ENCODE data around the gene HYAL3.
"Not testable (repeated sequence)": the region's sequence is repeated elsewhere in the genome, so short reads cannot be mapped to it uniquely, and the experiment has no call there.

The HYAL3 gene

DNA sequence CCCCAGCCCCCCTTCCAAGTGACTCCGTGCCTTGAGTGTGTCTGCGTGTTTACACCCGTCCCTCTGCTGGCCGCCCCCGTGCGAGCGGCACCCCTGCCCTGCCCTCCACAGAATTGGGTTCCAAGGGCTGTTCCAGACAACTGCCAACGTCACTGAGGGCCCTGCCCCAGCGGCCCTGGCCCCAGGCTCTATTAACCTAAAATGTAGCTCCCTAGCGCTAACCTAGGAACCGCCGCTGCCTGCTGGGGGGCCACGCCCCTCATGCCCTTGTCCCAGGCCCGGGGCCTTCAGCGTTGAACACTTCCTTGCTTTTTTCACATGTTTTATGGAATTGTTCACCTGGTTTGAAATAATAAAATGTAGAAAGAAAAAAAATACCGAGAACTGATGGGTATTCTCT, 40.2 kb downstream of the HYAL3 start:
- H3K36me3 Mint-ChIP-seq (ENCODE audit: low read depth), result peaks cover 54% of the 10 kb centered on the region
- no peaks in the 10 kb centered on the region for H3K9me3 Mint-ChIP-seq
- no peak overlapping the region for H3K27ac Mint-ChIP-seq
- no peaks in the 10 kb centered on the region for H3K27me3 Mint-ChIP-seq
- no peak overlapping the region for H3K4me3 Mint-ChIP-seq
- H3K4me1 Mint-ChIP-seq (ENCODE audit: low read depth), result peaks cover 8% of the 10 kb centered on the region
- DNase-seq, result no peak

DNA sequence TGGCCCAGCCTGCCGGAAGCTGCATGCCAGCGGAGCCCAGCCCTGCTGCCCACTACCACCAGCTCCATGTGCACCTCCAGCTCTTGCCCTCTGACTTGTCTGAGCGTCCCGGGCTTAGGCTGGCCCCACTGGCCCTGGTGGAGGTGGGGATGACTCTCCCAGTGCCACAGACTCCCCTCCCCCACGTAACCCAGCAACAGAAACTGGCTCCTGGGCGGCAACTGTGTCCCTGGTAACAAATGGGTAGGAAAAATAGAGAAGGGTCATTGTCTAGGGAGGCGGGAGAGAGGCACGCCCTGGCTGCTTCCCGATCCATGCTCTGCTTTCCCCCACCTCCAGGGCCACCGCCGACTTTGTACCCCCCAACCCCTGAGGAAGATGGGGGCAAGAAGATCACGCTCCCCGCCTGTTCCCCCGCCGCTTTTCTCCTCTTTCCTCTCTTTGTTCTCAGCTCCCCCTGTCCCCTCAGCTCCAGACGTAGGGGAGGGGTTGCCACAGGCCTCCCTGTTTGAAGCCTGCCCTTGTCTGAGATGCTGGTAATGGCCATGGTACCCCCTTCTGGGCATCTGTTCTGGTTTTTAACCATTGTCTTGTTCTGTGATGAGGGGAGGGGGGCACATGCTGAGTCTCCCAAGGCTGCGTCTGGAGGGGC, 41.0 kb downstream of the HYAL3 start:
- Mint-ChIP-seq H3K4me3 (no peak overlapping the region), H3K27ac (peak overlapping the region; percentile 22), H3K4me1 (ENCODE audit: low read depth) (peaks cover 8% of the 10 kb centered on the region), H3K27me3 (no peaks in the 10 kb centered on the region), H3K9me3 (no peaks in the 10 kb centered on the region), H3K36me3 (ENCODE audit: low read depth) (peaks cover 62% of the 10 kb centered on the region)
- no peak for DNase-seq

GRCh38 chr3:50256978-50257890, 42.0 kb downstream of the HYAL3 start:
- Mint-ChIP-seq H3K27ac (no peak overlapping the region), H3K9me3 (no peaks in the 10 kb centered on the region), H3K36me3 (ENCODE audit: low read depth) (peaks cover 71% of the 10 kb centered on the region), H3K4me1 (ENCODE audit: low read depth) (peaks cover 8% of the 10 kb centered on the region), H3K4me3 (no peak overlapping the region), H3K27me3 (no peaks in the 10 kb centered on the region)
- DNase-seq, result peak; percentile 65

- Mint-ChIP-seq H3K36me3 (ENCODE audit: low read depth) (peaks cover 86% of the 10 kb centered on the region), H3K4me3 (no peak overlapping the region), H3K9me3 (no peaks in the 10 kb centered on the region), H3K4me1 (ENCODE audit: low read depth) (peaks cover 22% of the 10 kb centered on the region), H3K27me3 (no peaks in the 10 kb centered on the region), H3K27ac (peak overlapping the region; percentile 44)
- no peak for DNase-seq
These were observed 44.0 kb downstream of the HYAL3 start for GRCh38 chr3:50255251-50255615.

GRCh38 chr3:50254577-50255250, 44.5 kb downstream of the HYAL3 start:
- Mint-ChIP-seq H3K9me3 (no peaks in the 10 kb centered on the region), H3K27me3 (no peaks in the 10 kb centered on the region), H3K4me3 (no peak overlapping the region), H3K4me1 (ENCODE audit: low read depth) (peaks cover 25% of the 10 kb centered on the region), H3K36me3 (ENCODE audit: low read depth) (peaks cover 91% of the 10 kb centered on the region), H3K27ac (peak overlapping the region; percentile 78)
- no peak for DNase-seq

- H3K9me3 Mint-ChIP-seq, result no peaks in the 10 kb centered on the region
- H3K27ac Mint-ChIP-seq, result peak overlapping the region; percentile 98
- peaks cover 52% of the 10 kb centered on the region for H3K4me1 Mint-ChIP-seq (ENCODE audit: low read depth)
- H3K4me3 Mint-ChIP-seq, result no peak overlapping the region
- DNase-seq, result peak; percentile 69
- peaks cover 69% of the 10 kb centered on the region for H3K36me3 Mint-ChIP-seq (ENCODE audit: low read depth)
- no peaks in the 10 kb centered on the region for H3K27me3 Mint-ChIP-seq
These were observed 48.0 kb downstream of the HYAL3 start for GRCh38 chr3:50251220-50251619.

DNA sequence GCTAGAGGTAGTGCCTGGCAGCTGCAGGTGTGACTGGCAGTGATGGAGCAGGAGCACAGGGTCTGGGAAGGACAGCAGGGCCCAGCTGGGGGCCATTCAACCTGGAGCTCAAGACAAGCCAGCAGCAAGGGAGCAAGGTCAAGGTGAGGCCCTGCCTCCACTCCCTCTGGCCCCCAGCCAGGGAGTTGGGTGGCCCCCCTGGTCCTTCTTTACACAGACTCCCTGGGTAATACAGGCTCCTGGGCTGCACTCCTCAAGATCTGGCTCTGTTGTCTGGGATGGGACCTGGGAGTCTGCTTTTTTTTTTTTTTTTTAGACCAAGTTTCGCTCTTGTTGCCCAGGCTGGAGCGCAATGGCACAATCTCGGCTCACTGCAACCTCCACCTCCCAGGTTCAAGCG, 48.7 kb downstream of the HYAL3 start:
- H3K9me3 Mint-ChIP-seq, result no peaks in the 10 kb centered on the region
- H3K27me3 Mint-ChIP-seq, result no peaks in the 10 kb centered on the region
- peak overlapping the region; percentile 98 for H3K27ac Mint-ChIP-seq
- H3K36me3 Mint-ChIP-seq (ENCODE audit: low read depth), result peaks cover 65% of the 10 kb centered on the region
- no peak for DNase-seq
- H3K4me3 Mint-ChIP-seq, result no peak overlapping the region
- H3K4me1 Mint-ChIP-seq (ENCODE audit: low read depth), result peaks cover 57% of the 10 kb centered on the region

- no peak overlapping the region for H3K4me3 Mint-ChIP-seq
- no peak for DNase-seq
- H3K27ac Mint-ChIP-seq, result peak overlapping the region; percentile 98
- H3K9me3 Mint-ChIP-seq, result no peaks in the 10 kb centered on the region
- peaks cover 67% of the 10 kb centered on the region for H3K4me1 Mint-ChIP-seq (ENCODE audit: low read depth)
- H3K36me3 Mint-ChIP-seq (ENCODE audit: low read depth), result peaks cover 61% of the 10 kb centered on the region
- H3K27me3 Mint-ChIP-seq, result no peaks in the 10 kb centered on the region
These were observed 49.7 kb downstream of the HYAL3 start for GRCh38 chr3:50249457-50249856.

DNA sequence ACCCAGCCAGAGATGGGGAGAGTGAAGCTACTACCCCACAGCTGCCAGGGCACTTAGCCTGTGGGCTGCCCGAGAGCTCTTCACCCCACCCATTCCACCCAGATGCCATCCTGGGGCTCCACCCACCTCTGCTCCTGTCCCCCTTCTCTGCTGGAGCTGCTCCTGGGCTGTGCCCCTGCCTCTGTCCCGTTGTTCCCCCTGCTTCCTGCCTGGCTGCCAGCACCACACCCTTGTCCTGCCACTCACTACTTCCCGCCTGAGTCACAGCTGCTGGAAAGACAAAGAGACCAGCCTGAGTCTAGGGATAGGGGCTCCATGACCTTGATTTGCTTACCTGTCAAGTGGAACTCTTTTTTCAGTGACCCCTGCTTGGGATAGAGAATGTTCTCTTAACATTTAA, 50.8 kb downstream of the HYAL3 start:
- H3K4me1 Mint-ChIP-seq (ENCODE audit: low read depth), result peaks cover 75% of the 10 kb centered on the region
- no peaks in the 10 kb centered on the region for H3K9me3 Mint-ChIP-seq
- no peak overlapping the region for H3K4me3 Mint-ChIP-seq
- H3K27ac Mint-ChIP-seq, result peak overlapping the region; percentile 98
- H3K36me3 Mint-ChIP-seq (ENCODE audit: low read depth), result peaks cover 60% of the 10 kb centered on the region
- no peaks in the 10 kb centered on the region for H3K27me3 Mint-ChIP-seq
- no peak for DNase-seq

- Mint-ChIP-seq H3K27me3 (no peaks in the 10 kb centered on the region), H3K36me3 (ENCODE audit: low read depth) (peaks cover 51% of the 10 kb centered on the region), H3K4me1 (ENCODE audit: low read depth) (peaks cover 90% of the 10 kb centered on the region), H3K27ac (peak overlapping the region; percentile 98), H3K9me3 (no peaks in the 10 kb centered on the region), H3K4me3 (peak overlapping the region; percentile 76)
- DNase-seq, result peak; percentile 85
These were observed 52.7 kb downstream of the HYAL3 start for GRCh38 chr3:50246517-50246954.

GRCh38 chr3:50245831-50246516, 53.2 kb downstream of the HYAL3 start:
- Mint-ChIP-seq H3K9me3 (no peaks in the 10 kb centered on the region), H3K4me1 (ENCODE audit: low read depth) (peaks cover 90% of the 10 kb centered on the region), H3K4me3 (peak overlapping the region; percentile 76), H3K36me3 (ENCODE audit: low read depth) (peaks cover 49% of the 10 kb centered on the region), H3K27ac (peak overlapping the region; percentile 98), H3K27me3 (no peaks in the 10 kb centered on the region)
- peak; percentile 97 for DNase-seq

DNA sequence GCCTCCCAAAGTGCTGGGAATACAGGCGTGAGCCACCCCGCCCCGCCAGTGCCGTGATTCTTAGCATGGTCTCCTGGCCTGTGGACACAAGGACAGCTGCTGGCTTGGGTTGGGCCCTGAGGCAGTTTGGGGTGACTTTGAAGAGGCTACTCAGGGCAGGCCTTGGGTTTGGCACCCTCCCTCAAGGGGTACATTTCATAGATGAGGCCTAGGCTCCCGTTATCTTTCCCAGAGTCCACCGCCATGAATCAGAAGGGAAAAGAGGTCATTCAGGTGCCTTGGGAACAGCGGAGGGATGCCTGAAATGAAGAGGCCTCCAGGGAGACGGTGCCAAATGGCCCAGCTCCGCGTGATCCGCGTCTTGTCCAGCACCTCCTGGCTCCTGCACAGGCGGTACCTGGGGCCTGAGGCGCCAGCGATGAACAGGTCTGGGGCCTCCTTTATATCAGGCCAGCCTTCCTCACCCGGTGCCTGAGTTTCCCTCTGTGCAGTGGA, 53.9 kb downstream of the HYAL3 start:
- no peak for DNase-seq
- Mint-ChIP-seq H3K36me3 (ENCODE audit: low read depth) (peaks cover 47% of the 10 kb centered on the region), H3K4me1 (ENCODE audit: low read depth) (peaks cover 87% of the 10 kb centered on the region), H3K4me3 (peak overlapping the region; percentile 76), H3K9me3 (no peaks in the 10 kb centered on the region), H3K27me3 (no peaks in the 10 kb centered on the region), H3K27ac (peak overlapping the region; percentile 98)

GRCh38 chr3:50244813-50245212, 54.4 kb downstream of the HYAL3 start:
- Mint-ChIP-seq H3K27ac (peak overlapping the region; percentile 98), H3K36me3 (ENCODE audit: low read depth) (peaks cover 47% of the 10 kb centered on the region), H3K4me1 (ENCODE audit: low read depth) (peaks cover 87% of the 10 kb centered on the region), H3K4me3 (peak overlapping the region; percentile 76)
- not testable (repeated sequence) for H3K9me3 Mint-ChIP-seq, DNase-seq, H3K27me3 Mint-ChIP-seq

DNA sequence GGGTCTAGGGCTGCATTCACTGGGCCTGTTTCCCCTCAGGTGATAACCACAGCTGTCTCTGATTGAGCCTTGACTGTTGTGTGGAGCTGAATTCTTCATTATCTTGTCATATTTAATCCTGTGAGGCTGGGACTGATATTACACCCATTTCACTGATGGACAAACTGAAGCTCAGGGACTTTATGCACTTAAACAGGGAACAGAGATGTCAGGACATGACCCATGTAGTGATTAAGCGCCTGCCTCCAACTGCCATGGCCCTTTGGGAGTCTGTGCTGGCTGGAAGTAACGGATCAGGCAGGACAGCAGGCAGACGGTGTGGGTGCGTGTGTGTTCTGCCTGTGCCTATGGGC, 55.7 kb downstream of the HYAL3 start:
- Mint-ChIP-seq H3K27ac (peak overlapping the region; percentile 98), H3K4me3 (peak overlapping the region; percentile 8), H3K4me1 (ENCODE audit: low read depth) (peaks cover 87% of the 10 kb centered on the region), H3K27me3 (no peaks in the 10 kb centered on the region), H3K36me3 (ENCODE audit: low read depth) (peaks cover 55% of the 10 kb centered on the region), H3K9me3 (no peaks in the 10 kb centered on the region)
- DNase-seq, result no peak

All from activated T-cell treated with anti-CD3 and anti-CD28 coated beads, Interleukin-2, amount 50 U/mL, for 24 hours (primary cell).